Activated T-helper 1 cell treated with Interleukin-2 at 50 U/mL for 16 hours (primary cell): ENCODE measurements around the gene LONP2.
"Not testable (repeated sequence)": the region's sequence is repeated elsewhere in the genome, so short reads cannot be mapped to it uniquely, and the experiment has no call there.

Source experiments
- DNase-seq: peaks from one replicate; pipeline ENCODE4 v3.0.0-alpha.2; 2020; ENCODE audit warnings: low read depth

LONP2 gene

DNA sequence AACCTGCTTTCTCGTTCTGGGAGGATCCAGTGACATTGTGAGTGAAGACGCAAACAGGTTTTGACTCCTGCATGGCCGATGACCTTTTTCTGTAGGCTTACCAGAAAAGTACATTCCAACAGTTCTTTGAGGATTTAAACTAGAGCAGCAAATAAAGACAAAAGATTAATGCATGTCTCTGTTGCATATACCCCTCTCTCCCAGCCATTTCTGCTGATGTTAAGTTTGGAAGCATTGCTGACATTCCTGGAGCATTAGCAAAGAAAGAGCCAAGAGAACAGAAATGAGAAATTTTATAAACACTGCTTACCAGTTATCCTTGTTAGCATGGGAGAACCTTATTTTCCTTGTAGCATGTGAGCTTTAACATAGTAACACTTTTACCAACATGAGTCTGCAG lies 91.9 kb downstream of the LONP2 start:
- DNase-seq = no peak

DNA sequence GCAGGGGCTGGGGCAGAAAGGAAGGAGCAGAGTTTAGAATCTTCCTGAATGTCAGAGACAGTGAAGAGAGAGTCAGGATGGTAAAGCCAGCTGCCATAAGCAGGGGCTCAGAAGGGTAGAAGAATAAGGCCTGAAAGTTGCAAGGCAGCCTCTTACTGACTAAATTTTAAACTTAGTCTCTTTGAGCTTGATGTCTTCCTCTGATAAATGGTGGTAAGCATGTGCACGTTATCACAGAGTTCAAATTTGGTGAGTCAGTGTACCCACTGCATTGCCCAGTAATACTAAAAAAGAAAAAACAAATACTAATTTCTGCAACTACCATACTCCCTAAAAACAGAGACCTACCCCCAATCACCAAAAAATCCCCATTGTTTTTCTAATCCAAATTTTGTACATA lies 96.0 kb downstream of the LONP2 start:
- no peak for DNase-seq

DNA sequence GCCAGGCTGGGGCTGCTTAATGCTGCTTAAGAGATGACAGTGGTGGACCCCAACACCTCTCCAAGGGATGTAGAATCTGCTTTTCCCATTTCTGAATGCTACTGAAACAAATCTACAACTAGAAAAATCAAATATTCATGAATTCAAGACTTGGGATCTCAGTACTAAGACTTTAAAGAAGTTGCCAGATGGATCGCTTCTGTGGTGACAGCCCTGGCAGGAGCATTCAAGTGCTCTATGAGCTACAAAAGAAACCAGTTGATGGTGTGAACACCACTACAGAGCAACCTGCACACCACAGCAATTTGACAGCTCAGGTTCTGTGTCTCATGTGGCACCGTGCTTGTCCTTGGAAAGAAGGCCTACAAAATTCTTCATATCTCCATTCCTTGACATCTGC lies 98.5 kb downstream of the LONP2 start:
- no peak for DNase-seq

DNA sequence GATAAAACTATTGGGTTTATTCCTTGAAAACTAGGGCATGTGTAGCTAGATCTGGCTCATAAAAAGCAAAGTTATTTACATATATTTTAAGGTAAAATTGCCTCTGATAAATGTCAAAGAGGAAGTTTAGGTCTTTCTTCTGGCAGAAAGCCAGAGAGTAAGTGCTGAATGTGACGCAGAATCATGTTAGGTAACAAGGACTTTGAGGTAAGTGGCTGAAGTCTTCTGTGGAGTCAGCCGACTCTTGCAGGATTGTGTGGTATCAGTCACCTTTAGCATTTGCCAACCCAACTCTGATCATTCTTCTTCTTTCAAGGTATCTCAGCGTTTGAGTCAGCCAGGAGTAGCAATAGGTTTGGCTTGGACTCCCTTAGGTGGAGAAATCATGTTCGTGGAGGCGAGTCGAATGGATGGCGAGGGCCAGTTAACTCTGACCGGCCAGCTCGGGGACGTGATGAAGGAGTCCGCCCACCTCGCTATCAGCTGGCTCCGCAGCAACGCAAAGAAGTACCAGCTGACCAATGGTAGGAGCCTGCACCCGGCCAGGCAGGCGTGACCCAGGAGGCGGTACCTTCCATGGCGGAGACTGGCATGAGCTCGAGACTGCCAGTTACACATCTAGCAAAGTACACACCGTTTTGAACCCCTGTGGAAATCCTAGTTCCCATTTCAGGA lies 103.2 kb downstream of the LONP2 start:
- no peak for DNase-seq

DNA sequence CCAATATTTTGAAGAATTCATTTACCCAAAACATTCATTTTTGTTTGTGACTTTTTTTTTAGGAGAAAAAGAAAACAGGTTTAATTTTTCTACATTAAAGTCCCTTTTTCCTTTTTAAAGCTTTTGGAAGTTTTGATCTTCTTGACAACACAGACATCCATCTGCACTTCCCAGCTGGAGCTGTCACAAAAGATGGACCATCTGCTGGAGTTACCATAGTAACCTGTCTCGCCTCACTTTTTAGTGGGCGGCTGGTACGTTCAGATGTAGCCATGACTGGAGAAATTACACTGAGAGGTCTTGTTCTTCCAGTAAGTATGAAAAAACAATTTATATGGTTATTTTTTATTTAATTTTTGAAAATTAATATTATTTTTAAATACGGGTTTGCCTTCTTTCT lies 103.9 kb downstream of the LONP2 start:
- DNase-seq = no peak

DNA sequence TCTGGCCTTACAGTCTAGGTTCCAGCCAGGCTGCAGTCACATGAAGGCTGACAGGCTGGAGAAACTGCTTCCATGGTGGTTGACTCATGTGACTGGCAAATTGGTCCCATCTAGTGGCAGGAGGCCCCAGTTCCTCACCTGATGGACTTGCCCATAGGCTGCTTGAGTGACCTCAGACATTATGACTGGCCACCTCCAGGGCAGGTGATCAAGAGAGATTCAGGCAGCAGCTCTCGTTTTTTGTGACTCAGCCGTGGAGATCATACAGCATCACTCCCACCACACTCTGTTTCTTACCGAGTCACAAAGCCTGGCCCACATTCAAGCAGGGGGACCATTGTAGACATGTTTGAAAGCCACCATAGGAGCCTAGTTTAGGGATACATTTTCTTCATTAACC lies 106.6 kb downstream of the LONP2 start:
- DNase-seq = no peak

DNA sequence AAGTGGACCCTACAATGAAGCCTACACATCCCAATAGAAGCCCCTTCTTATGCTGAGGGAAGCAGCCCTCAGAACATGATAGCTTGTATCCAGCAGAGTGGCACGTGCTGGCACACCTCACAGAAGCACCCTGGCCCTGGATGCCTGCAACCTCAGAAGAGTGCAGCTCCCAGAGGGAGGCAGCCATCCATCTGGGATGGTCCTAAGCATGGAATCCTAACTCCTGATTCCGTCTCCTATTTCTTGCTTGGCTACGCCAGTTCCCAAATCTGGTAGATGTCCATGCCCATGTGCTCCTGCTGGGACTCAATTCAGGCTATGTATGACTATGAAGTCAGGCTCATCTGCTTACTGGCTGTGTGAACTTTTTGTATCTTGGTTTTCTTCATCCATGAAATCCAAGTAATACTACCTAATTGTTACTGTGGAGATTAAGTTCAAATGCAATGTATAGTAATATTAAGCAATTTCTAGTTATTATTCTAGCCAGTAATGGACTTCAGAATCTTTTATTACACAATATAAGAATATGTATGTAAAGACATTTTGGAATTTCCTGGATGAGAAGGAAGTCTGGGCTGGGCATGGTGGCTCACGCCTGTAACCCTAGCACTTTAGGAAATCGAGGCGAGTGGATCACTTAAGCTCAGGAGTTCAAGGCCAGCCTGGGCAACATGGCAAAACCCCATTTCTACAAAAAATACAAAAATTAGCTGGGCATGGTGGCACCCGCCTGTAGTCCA lies 108.7 kb downstream of the LONP2 start:
- DNase-seq = no peak

DNA sequence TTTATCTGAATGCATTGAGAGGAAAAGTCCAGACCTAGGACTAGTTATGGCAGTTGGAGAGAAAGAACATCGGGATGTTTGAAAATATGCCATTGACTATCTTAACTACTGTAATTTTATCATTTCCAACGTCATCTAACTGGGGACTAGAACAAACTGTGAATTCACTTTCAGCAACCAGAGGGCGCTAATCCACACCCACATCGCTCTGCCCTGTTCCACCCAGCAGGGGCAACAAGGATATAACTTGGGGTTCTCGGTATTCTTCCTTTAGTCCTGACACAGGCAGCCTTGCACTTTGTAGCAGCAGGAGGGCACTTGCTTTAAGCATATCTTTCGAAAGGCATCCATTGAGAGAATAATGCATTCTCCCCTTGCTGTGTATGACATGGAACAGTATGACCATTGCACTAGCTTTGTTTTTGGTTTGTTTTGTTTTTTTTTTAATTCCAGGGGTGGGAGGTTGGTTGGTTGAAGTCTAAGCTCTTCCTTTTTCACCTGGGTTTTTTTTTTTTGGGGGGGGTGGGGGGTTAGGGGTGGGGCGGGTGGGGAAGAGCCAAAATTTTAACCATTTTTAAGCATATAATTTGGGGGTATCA lies 109.6 kb downstream of the LONP2 start:
- DNase-seq = peak; percentile 43

DNA sequence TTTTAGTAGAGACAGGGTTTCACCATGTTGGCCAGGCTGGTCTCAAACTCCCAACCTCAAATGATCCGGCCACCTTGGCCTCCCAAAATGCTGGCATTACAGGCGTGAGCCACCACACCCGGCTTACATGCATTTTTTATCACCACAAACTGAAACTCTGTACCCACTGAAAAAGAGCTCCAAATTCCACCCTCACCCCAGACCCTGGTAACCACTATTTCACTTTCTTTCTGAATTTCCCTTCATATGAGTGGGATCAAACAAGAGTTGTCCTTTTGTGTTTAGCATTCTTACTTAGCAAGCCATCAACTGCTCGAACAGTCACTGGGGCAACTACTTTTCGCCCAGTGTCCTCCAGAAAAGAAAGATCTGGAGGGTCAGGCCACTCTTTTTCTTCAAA lies 110.3 kb downstream of the LONP2 start:
- not testable (repeated sequence) for DNase-seq

DNA sequence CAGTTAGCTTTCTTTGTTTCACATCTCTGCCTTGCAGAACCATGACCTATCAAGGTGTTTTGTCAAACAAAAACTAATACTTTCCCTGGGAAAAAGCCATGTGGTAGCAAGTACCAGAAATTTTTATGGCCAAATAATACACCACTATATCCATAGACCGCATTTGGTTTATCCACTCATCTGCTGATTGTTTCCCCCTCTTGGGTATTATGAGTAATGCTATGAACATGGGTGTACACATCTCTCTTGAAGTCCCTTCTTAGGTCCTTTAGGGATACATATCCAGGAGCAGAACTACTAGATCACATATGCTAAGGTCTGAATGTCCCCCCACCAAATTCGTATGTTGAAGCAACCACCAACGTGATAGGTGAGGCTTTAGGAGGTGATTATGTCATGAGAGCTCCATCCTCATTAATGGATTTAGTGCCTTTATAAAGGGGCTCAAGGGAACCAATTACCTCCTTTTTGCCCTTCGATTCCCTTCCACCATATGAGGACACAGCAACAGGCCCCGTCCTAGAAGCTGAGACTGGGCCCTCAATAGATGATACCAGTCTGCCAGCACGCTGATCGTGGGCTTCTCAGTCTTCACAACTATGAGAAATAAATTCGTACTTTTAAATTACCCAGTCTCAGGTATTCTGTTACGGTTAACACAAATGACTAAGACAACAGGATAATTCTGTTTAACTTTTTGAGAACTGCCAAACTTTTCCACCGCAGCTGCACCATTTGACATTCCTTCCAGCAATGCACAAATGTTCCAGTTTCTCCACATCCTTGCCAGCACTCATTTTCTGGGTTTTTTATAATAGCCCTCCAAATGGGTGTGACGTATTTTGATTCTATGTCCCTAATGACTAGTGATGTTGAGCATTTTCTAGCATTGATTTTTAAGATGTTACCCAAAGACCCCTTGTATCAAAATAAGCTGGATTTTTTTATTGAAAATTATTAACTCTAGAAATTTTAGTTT lies 111.1 kb downstream of the LONP2 start:
- no peak for DNase-seq

DNA sequence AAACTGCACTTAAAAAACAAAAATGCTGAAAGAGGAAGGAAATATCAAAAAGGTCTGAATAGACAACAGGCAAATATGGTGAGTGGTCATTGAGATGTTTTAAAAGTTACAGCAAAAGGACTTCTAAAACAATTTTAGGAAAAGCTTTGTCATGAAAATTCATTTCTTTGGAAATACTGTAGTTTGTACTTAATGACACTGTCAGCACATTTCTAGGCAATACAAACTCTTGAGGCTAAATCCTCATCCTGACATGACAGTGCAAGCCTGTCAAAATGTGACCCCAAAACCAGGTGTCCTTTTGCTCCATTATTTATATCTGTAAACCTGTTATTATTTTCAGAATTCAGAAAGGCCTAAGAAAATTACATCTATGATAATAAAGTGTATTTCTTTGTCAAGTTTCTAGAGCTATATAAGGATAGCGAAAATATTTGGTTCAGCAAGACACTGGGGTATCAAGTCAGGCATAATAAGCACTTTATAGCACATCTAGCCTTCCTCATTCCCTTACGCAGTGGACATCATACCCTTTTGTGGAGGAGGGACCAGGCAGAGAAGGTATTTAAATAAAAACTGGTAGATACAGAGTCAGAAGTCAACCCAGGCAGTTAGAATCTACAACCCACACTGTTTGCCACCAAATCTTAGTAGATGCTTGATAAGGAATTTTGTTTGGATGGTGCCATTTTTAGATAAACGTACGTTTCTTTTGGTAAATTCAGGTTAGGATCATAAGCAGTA lies 112.7 kb downstream of the LONP2 start:
- no peak for DNase-seq

DNA sequence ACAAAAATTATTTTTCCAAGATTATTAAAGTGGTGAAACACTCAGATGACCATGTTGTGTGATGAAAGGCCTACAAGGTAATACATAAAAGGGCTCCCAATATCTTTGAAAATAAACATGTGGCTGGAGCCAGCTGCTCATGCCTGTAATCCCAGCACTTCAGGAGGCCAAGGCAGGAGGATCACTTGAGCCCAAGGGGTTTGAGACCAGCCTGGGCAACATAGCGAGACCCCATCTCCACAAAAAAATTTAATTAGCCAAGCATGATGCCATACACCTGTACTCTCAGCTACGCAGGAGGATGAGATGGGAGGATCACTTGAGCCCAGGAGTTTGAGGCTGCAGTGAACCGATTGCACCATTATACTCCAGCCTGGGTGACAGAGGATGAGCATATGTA lies 114.3 kb downstream of the LONP2 start:
- DNase-seq = no peak

DNA sequence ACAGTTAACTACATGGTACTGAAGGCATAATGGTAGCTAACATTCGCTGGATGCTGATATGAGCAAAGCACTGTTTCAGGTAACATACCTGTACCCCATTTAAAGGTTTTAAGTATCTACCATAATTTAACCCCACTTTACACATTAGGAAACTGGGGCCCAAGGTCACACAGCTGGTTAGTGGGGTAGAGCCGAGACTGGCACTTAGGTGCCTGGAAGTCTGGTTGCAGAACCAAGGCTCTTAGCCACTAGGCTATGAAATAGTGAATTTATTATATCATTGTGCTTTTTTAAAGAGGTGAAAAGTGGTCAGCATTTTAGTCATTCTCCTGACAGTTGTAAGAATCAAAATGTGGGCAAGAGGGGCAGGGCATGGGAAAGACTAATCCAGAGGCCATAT lies 115.9 kb downstream of the LONP2 start:
- DNase-seq = no peak

DNA sequence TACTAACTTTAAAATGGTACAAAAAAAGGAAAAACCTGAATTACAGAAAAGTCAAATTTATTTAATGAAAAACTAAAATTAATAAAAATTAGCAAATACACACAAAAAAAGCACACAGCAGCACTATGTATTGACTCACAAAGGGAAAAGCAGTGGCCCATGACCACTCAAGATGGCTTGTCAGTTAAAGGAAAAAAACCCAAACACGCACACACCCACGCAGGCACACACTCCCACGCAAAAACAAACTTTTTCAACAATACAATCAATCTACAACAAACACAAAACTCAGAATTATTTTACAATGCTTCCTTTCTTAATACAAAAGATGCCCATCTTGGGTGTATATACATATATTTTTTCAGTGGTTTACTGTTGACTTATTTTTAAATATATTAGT lies 116.9 kb downstream of the LONP2 start:
- DNase-seq = no peak

DNA sequence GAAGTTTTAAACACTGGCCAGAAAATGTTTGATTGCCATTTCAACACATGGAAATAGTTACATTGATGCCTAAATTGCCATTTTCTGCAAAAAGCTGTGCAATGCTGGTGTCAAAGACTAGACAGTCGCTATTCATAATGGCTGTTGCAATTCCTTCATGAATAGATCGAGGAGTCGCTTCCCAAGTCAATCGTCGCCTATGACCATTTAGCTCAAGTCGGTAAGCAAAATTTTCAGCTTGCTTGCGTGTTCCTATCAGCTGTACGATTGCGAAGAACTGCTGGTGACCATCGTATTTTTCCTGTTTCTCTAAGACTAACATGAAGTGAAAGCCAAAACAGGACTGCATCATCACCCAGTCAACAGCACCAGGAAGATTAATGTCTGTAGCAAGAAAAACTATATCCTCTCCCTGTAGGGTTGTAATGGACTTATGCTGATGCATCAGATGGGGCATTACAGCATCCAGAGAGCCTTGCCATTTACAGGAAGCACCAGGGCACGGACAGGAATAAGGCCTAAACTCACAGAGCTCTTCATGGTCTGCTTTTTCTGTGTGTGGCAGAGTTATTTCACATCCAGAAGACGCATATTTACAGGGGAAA lies 117.5 kb downstream of the LONP2 start:
- no peak for DNase-seq

DNA sequence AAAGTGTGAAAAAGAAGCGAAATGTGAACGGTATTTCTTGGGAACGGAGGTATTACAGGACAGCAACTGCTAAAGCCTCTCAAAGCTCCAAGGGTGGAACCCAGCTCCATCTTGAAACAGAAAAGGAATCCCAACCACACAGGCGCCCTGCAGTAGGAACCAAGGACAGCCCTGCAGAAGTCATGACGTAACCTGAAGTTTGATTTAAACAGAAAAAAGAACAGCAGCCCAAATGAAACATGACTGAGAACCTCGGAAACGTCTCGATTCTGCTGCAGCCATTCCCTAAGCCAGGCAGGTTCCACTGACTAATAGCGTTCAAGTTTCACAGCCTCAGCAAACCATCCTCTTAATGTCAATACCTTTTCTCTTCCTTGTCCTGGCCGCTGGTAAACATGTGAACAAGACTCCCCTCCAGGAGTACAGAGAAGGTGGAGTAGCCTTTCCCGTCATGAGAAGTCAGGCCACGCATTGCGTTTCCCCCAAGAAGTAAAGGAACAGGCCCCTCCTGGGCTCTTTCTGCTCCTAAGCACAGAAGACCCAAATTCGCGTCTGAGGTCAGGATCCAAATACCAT lies 121.0 kb downstream of the LONP2 start:
- no peak for DNase-seq

DNA sequence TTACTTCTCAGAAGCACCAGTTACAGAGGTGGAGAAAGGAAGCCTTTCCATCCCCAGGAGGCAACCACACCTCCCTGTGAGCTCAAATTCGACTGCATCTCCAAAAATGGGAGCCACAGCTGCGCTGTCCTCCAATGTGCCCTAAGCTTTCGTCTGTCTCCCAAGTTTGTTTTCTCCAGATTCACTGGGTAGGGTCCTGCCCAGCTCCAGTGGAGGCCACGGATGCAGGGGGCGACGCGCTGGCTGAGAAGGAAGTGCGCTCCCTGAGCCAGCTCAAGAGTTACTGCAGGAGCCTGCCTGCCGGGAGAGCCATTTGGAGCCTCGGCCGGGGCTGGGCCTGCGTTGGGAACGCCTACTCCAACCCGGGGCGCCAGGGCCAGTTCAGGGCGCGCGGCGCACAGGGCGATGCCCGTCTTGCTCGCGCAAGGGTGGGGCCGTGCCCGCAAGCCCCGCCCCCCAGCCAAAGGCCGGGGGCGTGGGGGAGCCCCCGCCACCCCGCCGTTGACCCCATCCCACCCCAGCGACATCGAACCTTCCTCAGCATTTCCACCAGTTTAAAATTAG lies 121.6 kb downstream of the LONP2 start:
- peak; percentile 69 for DNase-seq

DNA sequence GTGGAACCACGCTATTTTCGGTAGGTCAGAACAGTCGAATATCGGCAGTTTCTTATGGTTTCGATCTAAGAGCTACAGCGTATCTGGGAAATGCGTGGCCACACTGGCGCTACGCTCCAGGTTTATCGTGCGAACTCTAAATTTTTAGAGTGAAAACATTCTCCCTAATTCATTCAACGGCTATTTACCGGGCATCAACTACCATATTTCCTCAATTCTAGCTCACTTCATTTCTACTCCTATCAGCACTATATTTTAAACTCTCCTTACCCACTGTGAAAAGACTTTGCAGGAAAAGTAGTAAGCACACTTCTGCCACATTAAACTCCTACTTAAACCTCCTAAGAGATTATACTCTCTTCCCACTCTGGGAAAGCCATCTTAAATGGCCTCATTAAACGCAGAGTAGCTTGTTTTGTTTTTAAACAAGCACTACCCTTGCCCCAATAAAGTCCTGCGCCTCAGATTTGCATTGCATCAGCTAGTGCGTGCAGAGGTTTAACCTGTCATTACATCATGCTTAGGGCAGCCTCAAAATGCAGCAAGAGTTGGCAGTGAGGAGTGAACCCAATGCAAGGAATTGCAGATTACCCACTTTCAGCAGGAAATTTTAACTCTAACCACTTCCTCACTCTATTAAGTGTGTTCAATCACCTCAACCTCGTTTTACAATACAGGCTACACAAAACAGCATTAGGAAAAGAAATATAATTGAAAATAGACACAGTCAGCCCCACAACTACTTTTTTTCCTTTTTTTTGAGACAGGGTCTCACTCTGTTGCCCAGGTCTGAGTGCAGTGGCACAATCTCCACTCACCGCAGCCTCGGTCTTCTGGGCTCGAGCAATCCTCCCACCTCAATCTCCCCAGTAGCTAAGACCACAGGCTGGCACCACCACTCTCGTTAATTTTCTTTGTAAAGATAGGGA lies 122.3 kb downstream of the LONP2 start:
- peak; percentile 29 for DNase-seq

DNA sequence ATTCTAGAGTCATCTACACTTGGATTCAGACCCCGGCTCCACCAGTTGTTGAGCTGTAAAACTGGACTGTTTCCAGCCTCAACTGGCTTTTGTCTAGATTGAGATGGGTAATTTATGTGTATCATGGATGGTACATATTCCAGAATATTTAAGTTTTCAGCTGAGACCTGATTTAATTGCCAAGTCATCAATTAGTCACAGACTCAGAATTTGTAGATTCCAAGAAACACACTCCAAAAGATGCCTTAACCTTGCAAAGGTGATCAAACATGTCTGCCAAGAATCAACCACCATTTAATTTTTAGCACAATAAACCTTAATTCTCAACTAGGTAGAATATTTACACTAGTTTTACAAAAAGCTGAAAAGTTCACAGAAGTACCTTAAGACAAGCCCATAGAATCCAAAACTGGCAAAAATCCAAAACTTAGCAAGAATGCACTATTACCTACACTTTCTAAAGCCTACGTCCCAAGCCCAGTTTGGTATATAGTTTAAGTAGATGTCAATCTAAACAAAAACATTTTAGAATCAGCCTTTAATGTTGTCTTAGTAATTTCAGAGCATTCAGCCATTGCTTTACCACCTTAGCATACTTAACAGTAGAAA lies 123.4 kb downstream of the LONP2 start:
- DNase-seq = no peak
